Endodermal cell (in vitro differentiated cells): ENCODE results near the gene ABCA9. TPM values are rescaled to one million over a fixed set of nuclear protein-coding genes. Genes with fewer than 3 reads are reported as not detected.

Experiments used
- DNase-seq: peaks from one replicate; pipeline ENCODE4 v3.0.0-alpha.2; 2017
- H3K27ac ChIP-seq: 2 replicates; pipeline ENCODE4 v1.5.1; 2013; ENCODE audit warnings: mild to moderate bottlenecking, low read depth, low read length, moderate library complexity
- H3K27me3 ChIP-seq: 2 replicates; pipeline ENCODE4 v1.6.1; 2013; ENCODE audit warnings: mild to moderate bottlenecking, low read length, moderate library complexity; ENCODE audit not compliant: insufficient read depth, control insufficient read depth, poor library complexity, severe bottlenecking
- H3K36me3 ChIP-seq: 2 replicates; pipeline ENCODE4 v1.7.0; 2013; ENCODE audit warnings: mild to moderate bottlenecking, low read length, moderate library complexity; ENCODE audit not compliant: control insufficient read depth, insufficient read depth
- H3K4me1 ChIP-seq: one replicate; pipeline ENCODE4 v1.7.0; 2013; ENCODE audit warnings: low read length; ENCODE audit not compliant: control insufficient read depth, insufficient read depth
- H3K4me3 ChIP-seq: 2 replicates; pipeline ENCODE4 v1.5.1; 2013; ENCODE audit warnings: mild to moderate bottlenecking, low read length, moderate library complexity
- H3K9ac ChIP-seq: 2 replicates; pipeline ENCODE4 v1.6.1; 2013; ENCODE audit warnings: mild to moderate bottlenecking, low read length, moderate library complexity; ENCODE audit not compliant: poor library complexity, severe bottlenecking; ENCODE audit errors: extremely low read depth
- H3K9me3 ChIP-seq: 2 replicates; pipeline ENCODE4 v1.6.1; 2013; ENCODE audit warnings: mild to moderate bottlenecking, low read length, moderate library complexity; ENCODE audit not compliant: control insufficient read depth
- H3K27ac Mint-ChIP-seq: 2 replicates; pipeline ENCODE4 v1.8.0; 2020; ENCODE audit warnings: mixed read lengths
- H3K27me3 Mint-ChIP-seq: 2 replicates; pipeline ENCODE4 v1.8.0; 2021; ENCODE audit warnings: mild to moderate bottlenecking, mixed read lengths; ENCODE audit not compliant: insufficient read depth
- H3K36me3 Mint-ChIP-seq: 2 replicates; pipeline ENCODE4 v1.8.0; 2020; ENCODE audit warnings: low read depth, mixed read lengths
- H3K4me1 Mint-ChIP-seq: 2 replicates; pipeline ENCODE4 v1.8.0; 2020; ENCODE audit warnings: mixed read lengths
- H3K4me3 Mint-ChIP-seq: 2 replicates; pipeline ENCODE4 v1.8.0; 2020; ENCODE audit warnings: mild to moderate bottlenecking, moderate library complexity, mixed read lengths
- H3K9me3 Mint-ChIP-seq: 2 replicates; pipeline ENCODE4 v1.8.0; 2020; ENCODE audit warnings: mild to moderate bottlenecking, mixed read lengths
- WGBS, 2 experiments: methylation state at CpG; one replicate each; pipeline versions ENCODE4 v1.1.5 to v1.1.7; 2013; ENCODE audit warnings: missing lambda C conversion rate in 2 of 2, mixed read lengths in 1 of 2; ENCODE audit not compliant: insufficient coverage in 1 of 2, insufficient read length in 1 of 2; 5-methylcytosine and 5-hydroxymethylcytosine counted together
- total RNA-seq, 2 donors: library from RNA; stranded (reverse); fragmentation: NEBNext Ultra II Directional in 1 of 2; extraction: Animal tissue kit (Norgen Biotek cat#: 25700) in 1 of 2; gene quantifications; 2 replicates in 1 of 2; 3 replicates in 1 of 2; pipeline ENCODE4 v1.2.1, GENCODE V29; 2021
- TF ChIP-seq, protein P1 (sequence below): fragments of 200-600 bp; sonication (generic); conservative IDR thresholded peaks from 2 replicates; pipeline ENCODE4 v1.5.0; 2021; ENCODE audit warnings: antibody characterized with exemption, mild to moderate bottlenecking

The ABCA9 gene
- total RNA-seq, 2 donors from 2014 or later: not detected

DNA sequence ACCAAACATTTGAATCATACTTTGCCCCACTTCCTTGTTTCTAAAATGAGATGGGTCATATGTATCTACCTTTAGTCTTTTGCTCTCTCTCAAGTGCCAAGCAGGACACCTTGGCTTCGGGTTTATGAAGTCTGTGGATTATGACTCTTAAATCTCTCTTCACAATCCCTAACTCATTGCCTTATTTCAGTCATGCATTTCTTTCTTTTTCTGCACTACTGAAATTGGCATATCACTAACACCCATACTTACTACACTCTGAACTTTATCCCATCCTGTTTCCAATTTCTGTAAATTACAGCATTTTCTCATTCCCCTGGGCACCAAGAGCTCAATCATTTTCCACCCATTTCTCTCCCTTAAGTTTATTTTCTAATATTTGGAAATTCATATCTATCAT lies 42.0 kb downstream of the ABCA9 start:
- Mint-ChIP-seq H3K4me1 (no peaks in the 10 kb centered on the region), H3K4me3 (no peak overlapping the region), H3K27me3 (peaks cover 3% of the 10 kb centered on the region), H3K9me3 (no peaks in the 10 kb centered on the region), H3K36me3 (no peaks in the 10 kb centered on the region), H3K27ac (no peak overlapping the region)
- Histone ChIP-seq H3K27ac (no peak overlapping the region), H3K9ac (no peak overlapping the region), H3K9me3 (no peaks in the 10 kb centered on the region), H3K4me1 (no peaks in the 10 kb centered on the region), H3K27me3 (no peaks in the 10 kb centered on the region), H3K4me3 (no peak overlapping the region), H3K36me3 (no peaks in the 10 kb centered on the region)
- no peak for DNase-seq
- TF ChIP-seq, protein P1, sequence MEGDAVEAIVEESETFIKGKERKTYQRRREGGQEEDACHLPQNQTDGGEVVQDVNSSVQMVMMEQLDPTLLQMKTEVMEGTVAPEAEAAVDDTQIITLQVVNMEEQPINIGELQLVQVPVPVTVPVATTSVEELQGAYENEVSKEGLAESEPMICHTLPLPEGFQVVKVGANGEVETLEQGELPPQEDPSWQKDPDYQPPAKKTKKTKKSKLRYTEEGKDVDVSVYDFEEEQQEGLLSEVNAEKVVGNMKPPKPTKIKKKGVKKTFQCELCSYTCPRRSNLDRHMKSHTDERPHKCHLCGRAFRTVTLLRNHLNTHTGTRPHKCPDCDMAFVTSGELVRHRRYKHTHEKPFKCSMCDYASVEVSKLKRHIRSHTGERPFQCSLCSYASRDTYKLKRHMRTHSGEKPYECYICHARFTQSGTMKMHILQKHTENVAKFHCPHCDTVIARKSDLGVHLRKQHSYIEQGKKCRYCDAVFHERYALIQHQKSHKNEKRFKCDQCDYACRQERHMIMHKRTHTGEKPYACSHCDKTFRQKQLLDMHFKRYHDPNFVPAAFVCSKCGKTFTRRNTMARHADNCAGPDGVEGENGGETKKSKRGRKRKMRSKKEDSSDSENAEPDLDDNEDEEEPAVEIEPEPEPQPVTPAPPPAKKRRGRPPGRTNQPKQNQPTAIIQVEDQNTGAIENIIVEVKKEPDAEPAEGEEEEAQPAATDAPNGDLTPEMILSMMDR: no peak
- 88 to 94% methylated on average over 1 of the region's 1 CpG for WGBS, 2 experiments

DNA sequence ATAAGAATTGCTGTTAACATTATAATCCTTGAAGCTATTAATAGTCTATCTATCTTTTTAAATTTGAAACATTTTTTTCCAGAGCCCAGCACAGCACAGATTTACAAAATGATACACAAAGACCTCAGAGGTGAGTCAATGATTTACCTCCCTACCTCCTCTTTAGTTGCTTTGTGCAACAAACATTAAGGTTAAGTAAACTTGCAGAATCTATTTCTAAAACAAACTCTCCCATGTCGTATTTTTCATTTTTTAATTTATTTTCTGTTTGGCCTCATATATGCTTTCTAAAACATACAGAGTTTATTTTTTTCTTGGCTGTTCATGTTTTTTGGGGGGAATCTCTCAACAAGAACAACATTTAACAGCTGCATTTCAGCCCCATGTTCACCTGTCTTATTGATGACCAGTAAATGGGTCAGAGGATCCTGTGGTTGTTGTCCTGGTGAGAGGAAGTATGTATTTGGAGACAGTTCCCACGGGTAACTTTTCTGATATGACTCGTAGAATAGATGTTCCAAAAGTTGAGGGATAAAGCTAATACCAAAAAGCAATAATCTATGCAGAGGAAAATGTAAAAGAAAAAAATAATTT lies 42.6 kb downstream of the ABCA9 start:
- WGBS, 2 experiments: 86 to 100% methylated on average over 1 to 3 of the region's 3 CpGs
- Mint-ChIP-seq H3K9me3 (no peaks in the 10 kb centered on the region), H3K4me3 (no peak overlapping the region), H3K36me3 (no peaks in the 10 kb centered on the region), H3K4me1 (no peaks in the 10 kb centered on the region), H3K27me3 (peaks cover 3% of the 10 kb centered on the region), H3K27ac (no peak overlapping the region)
- Histone ChIP-seq H3K9me3 (no peaks in the 10 kb centered on the region), H3K9ac (no peak overlapping the region), H3K27me3 (no peaks in the 10 kb centered on the region), H3K4me3 (no peak overlapping the region), H3K4me1 (peaks cover 3% of the 10 kb centered on the region), H3K36me3 (no peaks in the 10 kb centered on the region), H3K27ac (no peak overlapping the region)
- no peak for DNase-seq
- TF ChIP-seq, protein P1: no peak

DNA sequence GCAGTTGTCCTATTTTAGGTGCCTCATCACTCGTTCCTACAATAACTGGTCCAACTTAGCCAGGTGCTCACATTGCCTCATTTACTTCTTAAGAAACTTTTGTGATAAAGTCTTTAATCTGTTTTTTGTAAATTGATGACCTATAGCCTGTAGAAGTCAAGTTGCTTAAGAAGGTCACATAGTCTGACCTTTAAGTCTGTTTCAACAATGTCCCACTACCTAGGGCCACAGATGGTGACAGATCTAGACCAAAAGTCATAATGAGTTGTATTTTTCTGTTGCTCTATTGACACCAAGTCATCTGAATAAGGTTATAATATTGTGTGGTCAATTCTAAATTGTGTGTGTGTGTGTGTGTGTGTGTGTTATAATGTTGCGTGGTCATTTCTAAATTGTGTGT lies 45.1 kb downstream of the ABCA9 start:
- Mint-ChIP-seq H3K36me3 (no peaks in the 10 kb centered on the region), H3K27me3 (peaks cover 3% of the 10 kb centered on the region), H3K9me3 (no peaks in the 10 kb centered on the region), H3K27ac (no peak overlapping the region), H3K4me3 (no peak overlapping the region), H3K4me1 (no peaks in the 10 kb centered on the region)
- 92% methylated on average over 1 of the region's 2 CpGs; no CpG with 5 or more reads in 1 of the 2 experiments for WGBS, 2 experiments
- peaks cover 3% of the 10 kb centered on the region for H3K4me1 ChIP-seq
- H3K9me3 ChIP-seq: no peaks in the 10 kb centered on the region
- no peak overlapping the region for H3K27ac ChIP-seq
- H3K36me3 ChIP-seq: no peaks in the 10 kb centered on the region
- TF ChIP-seq, protein P1: no peak
- no peak overlapping the region for H3K4me3 ChIP-seq
- DNase-seq: no peak
- H3K27me3 ChIP-seq: no peaks in the 10 kb centered on the region
- no peak overlapping the region for H3K9ac ChIP-seq
